Measurements from ENCODE around the gene EFNA3. TPM values are rescaled to one million over a fixed set of nuclear protein-coding genes. Genes with fewer than 3 reads are reported as not detected.

EFNA3 gene
- total RNA-seq, 1 donor from 2014 or later = 2.9 TPM

GRCh38 chr1:155075535-155075934 is 3.1 kb upstream of the EFNA3 start:
- Histone ChIP-seq H3K4me3 (ENCODE audit: insufficient read depth, low read depth, low read length) (no peak overlapping the region), H3K4me2 (ENCODE audit: low read length) (no peak overlapping the region), H3K36me3 (ENCODE audit: insufficient read depth, low read length) (no peaks in the 10 kb centered on the region), H3K27me3 (ENCODE audit: insufficient read depth, low read length) (peaks cover 34% of the 10 kb centered on the region), H4K20me1 (ENCODE audit: insufficient read depth, low read length) (no peaks in the 10 kb centered on the region), H3K4me1 (ENCODE audit: insufficient read depth, low read length) (peaks cover 18% of the 10 kb centered on the region), H2AFZ (ENCODE audit: low read depth, low read length) (no peak overlapping the region), H3K9ac (ENCODE audit: low read length) (no peak overlapping the region), H3K27ac (ENCODE audit: low read depth, low read length) (no peak overlapping the region), H3K79me2 (ENCODE audit: insufficient read depth, low read length) (no peaks in the 10 kb centered on the region), H3K9me3 (ENCODE audit: insufficient read depth, low read depth, low read length) (no peaks in the 10 kb centered on the region)
- no peak for FAIRE-seq
- H3K36me3 Mint-ChIP-seq (ENCODE audit: low read depth, unreplicated experiment) = peaks cover 2% of the 10 kb centered on the region
- no peaks in the 10 kb centered on the region for H3K9me3 Mint-ChIP-seq (ENCODE audit: unreplicated experiment)
- H3K27ac Mint-ChIP-seq (ENCODE audit: unreplicated experiment) = no peak overlapping the region
- peaks cover 9% of the 10 kb centered on the region for H3K4me1 Mint-ChIP-seq (ENCODE audit: low read depth, unreplicated experiment)
- DNase-seq (ENCODE audit: low read depth) = no peak
- H3K4me3 Mint-ChIP-seq (ENCODE audit: unreplicated experiment) = no peak overlapping the region
- TF ChIP-seq EZH2 (IDR thresholded peaks at IDR 0.05; ENCODE audit: insufficient read depth, low read length) = no peak
- TF ChIP-seq CTCF (IDR thresholded peaks at IDR 0.05; ENCODE audit: insufficient read depth, low read depth, low read length) = no peak
- H3K27me3 Mint-ChIP-seq (ENCODE audit: low read depth, unreplicated experiment) = peaks cover 39% of the 10 kb centered on the region

- FAIRE-seq (no peak), DNase-seq (ENCODE audit: low read depth) (no peak)
- Histone ChIP-seq H4K20me1 (ENCODE audit: insufficient read depth, low read length) (peaks cover 5% of the 10 kb centered on the region), H3K27ac (ENCODE audit: low read depth, low read length) (no peak overlapping the region), H3K79me2 (ENCODE audit: insufficient read depth, low read length) (no peaks in the 10 kb centered on the region), H3K4me1 (ENCODE audit: insufficient read depth, low read length) (peaks cover 16% of the 10 kb centered on the region), H3K4me2 (ENCODE audit: low read length) (no peak overlapping the region), H2AFZ (ENCODE audit: low read depth, low read length) (no peak overlapping the region), H3K4me3 (ENCODE audit: insufficient read depth, low read depth, low read length) (no peak overlapping the region), H3K36me3 (ENCODE audit: insufficient read depth, low read length) (no peaks in the 10 kb centered on the region), H3K27me3 (ENCODE audit: insufficient read depth, low read length) (peaks cover 42% of the 10 kb centered on the region), H3K9ac (ENCODE audit: low read length) (no peak overlapping the region), H3K9me3 (ENCODE audit: insufficient read depth, low read depth, low read length) (no peaks in the 10 kb centered on the region)
- Mint-ChIP-seq H3K9me3 (ENCODE audit: unreplicated experiment) (no peaks in the 10 kb centered on the region), H3K4me3 (ENCODE audit: unreplicated experiment) (no peak overlapping the region), H3K27ac (ENCODE audit: unreplicated experiment) (no peak overlapping the region), H3K36me3 (ENCODE audit: low read depth, unreplicated experiment) (peaks cover 2% of the 10 kb centered on the region), H3K4me1 (ENCODE audit: low read depth, unreplicated experiment) (peaks cover 12% of the 10 kb centered on the region), H3K27me3 (ENCODE audit: low read depth, unreplicated experiment) (peaks cover 42% of the 10 kb centered on the region)
- TF ChIP-seq CTCF (IDR thresholded peaks at IDR 0.05; ENCODE audit: insufficient read depth, low read depth, low read length) = no peak
- no peak for TF ChIP-seq EZH2 (IDR thresholded peaks at IDR 0.05; ENCODE audit: insufficient read depth, low read length)
Observed at GRCh38 chr1:155076371-155076770, 2.3 kb upstream of the EFNA3 start.

GRCh38 chr1:155077346-155077745 is 1.3 kb upstream of the EFNA3 start:
- H3K27me3 Mint-ChIP-seq (ENCODE audit: low read depth, unreplicated experiment) = peaks cover 39% of the 10 kb centered on the region
- no peak for FAIRE-seq

More at GRCh38 chr1:155077346-155077745, 1.3 kb upstream of the EFNA3 start:
- no peak overlapping the region for H2AFZ ChIP-seq (ENCODE audit: low read depth, low read length)
- Mint-ChIP-seq H3K4me3 (ENCODE audit: unreplicated experiment) (no peak overlapping the region), H3K27ac (ENCODE audit: unreplicated experiment) (no peak overlapping the region), H3K4me1 (ENCODE audit: low read depth, unreplicated experiment) (peaks cover 11% of the 10 kb centered on the region), H3K36me3 (ENCODE audit: low read depth, unreplicated experiment) (peaks cover 2% of the 10 kb centered on the region), H3K9me3 (ENCODE audit: unreplicated experiment) (no peaks in the 10 kb centered on the region)
- H3K9ac ChIP-seq (ENCODE audit: low read length) = no peak overlapping the region
- peaks cover 48% of the 10 kb centered on the region for H3K27me3 ChIP-seq (ENCODE audit: insufficient read depth, low read length)
- no peak overlapping the region for H3K27ac ChIP-seq (ENCODE audit: low read depth, low read length)
- no peak overlapping the region for H3K4me2 ChIP-seq (ENCODE audit: low read length)
- TF ChIP-seq EZH2 (IDR thresholded peaks at IDR 0.05; ENCODE audit: insufficient read depth, low read length) (no peak), CTCF (IDR thresholded peaks at IDR 0.05; ENCODE audit: insufficient read depth, low read depth, low read length) (no peak)
- peaks cover 16% of the 10 kb centered on the region for H3K4me1 ChIP-seq (ENCODE audit: insufficient read depth, low read length)
- no peaks in the 10 kb centered on the region for H3K36me3 ChIP-seq (ENCODE audit: insufficient read depth, low read length)
- peaks cover 8% of the 10 kb centered on the region for H4K20me1 ChIP-seq (ENCODE audit: insufficient read depth, low read length)
- no peaks in the 10 kb centered on the region for H3K9me3 ChIP-seq (ENCODE audit: insufficient read depth, low read depth, low read length)
- no peak overlapping the region for H3K4me3 ChIP-seq (ENCODE audit: insufficient read depth, low read depth, low read length)
- DNase-seq (ENCODE audit: low read depth) = no peak
- H3K79me2 ChIP-seq (ENCODE audit: insufficient read depth, low read length) = no peaks in the 10 kb centered on the region
